HEK293 (cell line): ENCODE results near the gene LIPA.

Experiments
- BCL11A ChIP-seq: fragments of 450-650 bp; formaldehyde crosslinking; IDR thresholded peaks from 2 replicates; pipeline ENCODE4 v1.5.1; 2016; ENCODE audit warnings: low read depth, missing biosample characterization, missing genetic modification characterization
- EGR2 ChIP-seq: fragments of 450-650 bp; formaldehyde crosslinking; IDR thresholded peaks from 2 replicates; pipeline ENCODE4 v1.5.1; 2016; ENCODE audit warnings: low read depth, missing biosample characterization, missing genetic modification characterization
- KLF10 ChIP-seq: fragments of 450-650 bp; IDR thresholded peaks from 2 replicates; pipeline ENCODE4 v1.5.1; 2018; ENCODE audit warnings: missing biosample characterization, mild to moderate bottlenecking, missing genetic modification characterization
- KLF16 ChIP-seq: fragments of 450-650 bp; formaldehyde crosslinking; IDR thresholded peaks from 2 replicates; pipeline ENCODE4 v1.5.1; 2017; ENCODE audit warnings: missing biosample characterization, missing genetic modification characterization
- KLF8 ChIP-seq: fragments of 450-650 bp; formaldehyde crosslinking; IDR thresholded peaks from 2 replicates; pipeline ENCODE4 v1.5.1; 2016; ENCODE audit warnings: missing biosample characterization, missing genetic modification characterization
- OVOL3 ChIP-seq: fragments of 450-650 bp; formaldehyde crosslinking; IDR thresholded peaks from 2 replicates; pipeline ENCODE4 v1.5.1; 2016; ENCODE audit warnings: missing biosample characterization, missing genetic modification characterization
- PRDM1 ChIP-seq: fragments of 450-650 bp; formaldehyde crosslinking; IDR thresholded peaks from 2 replicates; pipeline ENCODE4; 2016; ENCODE audit warnings: missing biosample characterization, missing genetic modification characterization
- PRDM6 ChIP-seq: fragments of 450-650 bp; formaldehyde crosslinking; IDR thresholded peaks from 2 replicates; pipeline ENCODE4 v1.5.1; 2017; ENCODE audit warnings: missing biosample characterization, missing genetic modification characterization
- REST ChIP-seq: fragments of 450-650 bp; formaldehyde crosslinking; IDR thresholded peaks from 2 replicates; pipeline ENCODE4 v1.5.1; 2016; ENCODE audit warnings: missing biosample characterization, missing genetic modification characterization
- SCRT2 ChIP-seq: fragments of 450-650 bp; formaldehyde crosslinking; IDR thresholded peaks from 2 replicates; pipeline ENCODE4 v1.5.1; 2016; ENCODE audit warnings: missing biosample characterization, missing genetic modification characterization
- SP2 ChIP-seq: fragments of 450-650 bp; formaldehyde crosslinking; IDR thresholded peaks from 2 replicates; pipeline ENCODE4 v1.5.1; 2016; ENCODE audit warnings: missing biosample characterization, missing genetic modification characterization
- TCF7L2 ChIP-seq: IDR thresholded peaks from 2 replicates; pipeline ENCODE4 v1.6.1; 2011; ENCODE audit warnings: low read depth, mild to moderate bottlenecking, inconsistent platforms, low read length, moderate library complexity, borderline replicate concordance
- YY2 ChIP-seq: fragments of 450-650 bp; formaldehyde crosslinking; IDR thresholded peaks from 2 replicates; pipeline ENCODE4 v1.5.1; 2016; ENCODE audit warnings: missing biosample characterization, missing genetic modification characterization
- ZBTB17 ChIP-seq: fragments of 450-650 bp; formaldehyde crosslinking; IDR thresholded peaks from 2 replicates; pipeline ENCODE4 v1.5.1; 2016; ENCODE audit warnings: missing biosample characterization, missing genetic modification characterization
- ZBTB48 ChIP-seq: fragments of 450-650 bp; formaldehyde crosslinking; IDR thresholded peaks from 2 replicates; pipeline ENCODE4 v1.5.1; 2016; ENCODE audit warnings: missing biosample characterization, missing genetic modification characterization
- ZBTB8A ChIP-seq: fragments of 450-650 bp; formaldehyde crosslinking; IDR thresholded peaks from 2 replicates; pipeline ENCODE4 v1.5.1; 2016; ENCODE audit warnings: missing biosample characterization, missing genetic modification characterization
- ZFHX2 ChIP-seq: fragments of 450-650 bp; formaldehyde crosslinking; conservative IDR thresholded peaks from 2 replicates; pipeline ENCODE4 v1.5.1; 2016; ENCODE audit warnings: missing biosample characterization, missing genetic modification characterization
- ZFP69B ChIP-seq: fragments of 450-650 bp; formaldehyde crosslinking; IDR thresholded peaks from 2 replicates; pipeline ENCODE4 v1.5.1; 2016; ENCODE audit warnings: missing biosample characterization, missing genetic modification characterization
- ZNF114 ChIP-seq: fragments of 450-650 bp; formaldehyde crosslinking; IDR thresholded peaks from 2 replicates; pipeline ENCODE4 v1.5.0; 2017; ENCODE audit warnings: missing biosample characterization, missing genetic modification characterization
- ZNF223 ChIP-seq: fragments of 450-650 bp; formaldehyde crosslinking; IDR thresholded peaks from 2 replicates; pipeline ENCODE4 v1.5.1; 2016; ENCODE audit warnings: missing biosample characterization, missing genetic modification characterization
- ZNF274 ChIP-seq, 2 experiments: fragments of 200-500 bp in 1 of 2; fragments of 450-650 bp in 1 of 2; sonication (Bioruptor generic) in 1 of 2; formaldehyde crosslinking in 1 of 2; IDR thresholded peaks; 2 replicates each; pipeline versions ENCODE4 v1.5.1 to v1.6.1; 2014 to 2016; ENCODE audit warnings: borderline replicate concordance in 1 of 2, inconsistent platforms in 1 of 2, low read length in 1 of 2, missing biosample characterization in 1 of 2, missing genetic modification characterization in 1 of 2
- ZNF280D ChIP-seq: fragments of 450-650 bp; formaldehyde crosslinking; IDR thresholded peaks from 2 replicates; pipeline ENCODE4 v1.5.1; 2016; ENCODE audit warnings: missing biosample characterization, missing genetic modification characterization
- ZNF335 ChIP-seq: fragments of 450-650 bp; formaldehyde crosslinking; conservative IDR thresholded peaks from 2 replicates; pipeline ENCODE4 v1.5.1; 2016; ENCODE audit warnings: missing biosample characterization, missing genetic modification characterization
- ZNF366 ChIP-seq: fragments of 450-650 bp; formaldehyde crosslinking; conservative IDR thresholded peaks from 2 replicates; pipeline ENCODE4 v1.5.1; 2016; ENCODE audit warnings: missing biosample characterization, missing genetic modification characterization
- ZNF449 ChIP-seq: fragments of 450-650 bp; formaldehyde crosslinking; IDR thresholded peaks from 2 replicates; pipeline ENCODE4 v1.5.1; 2017; ENCODE audit warnings: missing biosample characterization, mild to moderate bottlenecking, missing genetic modification characterization, moderate library complexity
- ZNF501 ChIP-seq: fragments of 450-650 bp; formaldehyde crosslinking; IDR thresholded peaks from 2 replicates; pipeline ENCODE4 v1.5.1; 2016; ENCODE audit warnings: missing biosample characterization, missing genetic modification characterization
- ZNF585B ChIP-seq: fragments of 450-650 bp; formaldehyde crosslinking; IDR thresholded peaks from 2 replicates; pipeline ENCODE4 v1.5.1; 2016; ENCODE audit warnings: missing biosample characterization, missing genetic modification characterization
- ZNF600 ChIP-seq: fragments of 450-650 bp; formaldehyde crosslinking; IDR thresholded peaks from 2 replicates; pipeline ENCODE4 v1.5.1; 2016; ENCODE audit warnings: missing biosample characterization, missing genetic modification characterization
- ZNF624 ChIP-seq: fragments of 450-650 bp; formaldehyde crosslinking; IDR thresholded peaks from 2 replicates; pipeline ENCODE4 v1.5.1; 2017; ENCODE audit warnings: missing biosample characterization, missing genetic modification characterization
- ZNF654 ChIP-seq: fragments of 450-650 bp; formaldehyde crosslinking; IDR thresholded peaks from 2 replicates; pipeline ENCODE4 v1.5.1; 2016; ENCODE audit warnings: low read depth, missing biosample characterization, missing genetic modification characterization
- ZNF660 ChIP-seq: fragments of 450-650 bp; IDR thresholded peaks from 2 replicates; pipeline ENCODE4 v1.5.1; 2018; ENCODE audit warnings: missing biosample characterization, mild to moderate bottlenecking, missing genetic modification characterization
- ZNF707 ChIP-seq: fragments of 450-650 bp; formaldehyde crosslinking; IDR thresholded peaks from 2 replicates; pipeline ENCODE4 v1.5.1; 2016; ENCODE audit warnings: missing biosample characterization, missing genetic modification characterization

Gene LIPA

GRCh38 chr10:89213191-89213808, 38.3 kb downstream of the LIPA start (continued):
- TF ChIP-seq REST: 0 out of 2 replicates have a peak, but pooled peaks have one; percentile 21
- no peak for TF ChIP-seq TCF7L2
- TF ChIP-seq PRDM1 (tag by site-specific recombination): peak; percentile 98
- TF ChIP-seq ZNF707 (tag by site-specific recombination): no peak
- no peak for TF ChIP-seq ZNF274 (IDR thresholded peaks at IDR 0.05; ENCODE audit: low read length)
- TF ChIP-seq ZNF274 (tag by site-specific recombination; IDR thresholded peaks at IDR 0.05; ENCODE audit: borderline replicate concordance): no peak
- no peak for TF ChIP-seq ZNF114 (tag by site-specific recombination)
- no peak for TF ChIP-seq OVOL3 (tag by site-specific recombination)
- peak; percentile 95 for TF ChIP-seq ZNF366 (tag by site-specific recombination)
- TF ChIP-seq ZNF335: no peak
- TF ChIP-seq ZFHX2 (tag by site-specific recombination): peak; percentile 70
- TF ChIP-seq ZNF280D (tag by site-specific recombination): no peak
- no peak for TF ChIP-seq ZBTB48 (tag by site-specific recombination)
- TF ChIP-seq ZNF624 (tag by site-specific recombination): no peak
- peak; percentile 49; the same call in 1 of the 2 replicates for TF ChIP-seq EGR2 (tag by site-specific recombination)
- TF ChIP-seq ZBTB17 (tag by site-specific recombination): no peak
- TF ChIP-seq ZNF585B: no peak
- no peak for TF ChIP-seq KLF8 (tag by site-specific recombination)
- TF ChIP-seq ZNF660 (tag by site-specific recombination): 0 out of 2 replicates have a peak, but pooled peaks have one; percentile 41
- no peak for TF ChIP-seq KLF16 (tag by site-specific recombination)
- TF ChIP-seq ZNF223: no peak
- no peak for TF ChIP-seq ZFP69B (tag by site-specific recombination)
- TF ChIP-seq SP2: no peak
- no peak for TF ChIP-seq KLF10 (tag by site-specific recombination)
- no peak for TF ChIP-seq SCRT2
- no peak for TF ChIP-seq ZNF501
- TF ChIP-seq ZNF600 (tag by site-specific recombination): no peak
- TF ChIP-seq ZBTB8A (tag by site-specific recombination): no peak
- no peak for TF ChIP-seq ZNF449 (tag by site-specific recombination)
- no peak for TF ChIP-seq YY2
- TF ChIP-seq ZNF654 (tag by site-specific recombination): peak; percentile 96
- TF ChIP-seq PRDM6: no peak
- no peak for TF ChIP-seq BCL11A
